ENCODE measurements around the gene WASHC2A.
A peak's percentile ranks its signal among the peaks of the same experiment; 100 is the strongest.
"Not testable (repeated sequence)": the region's sequence is repeated elsewhere in the genome, so short reads cannot be mapped to it uniquely, and the experiment has no call there.

The WASHC2A gene

GRCh38 chr10:50067546-50068351 is at the start of gene WASHC2A:
WASHC2A (plus strand) TSS chr10:50067954; CDS start chr10:50068006, 52 bp downstream.
- peak; percentile 80 for DNase-seq

GRCh38 chr10:50019279-50019678 is 48.5 kb upstream of the WASHC2A start:
- not testable (repeated sequence) for DNase-seq

GRCh38 chr10:50020451-50021024 is 47.2 kb upstream of the WASHC2A start:
- not testable (repeated sequence) for DNase-seq

GRCh38 chr10:50021646-50022045 is 46.1 kb upstream of the WASHC2A start:
- no peak for DNase-seq

GRCh38 chr10:50024716-50025383 is 42.9 kb upstream of the WASHC2A start:
- not testable (repeated sequence) for DNase-seq

- DNase-seq: no peak
Observed at GRCh38 chr10:50025627-50026026, 42.1 kb upstream of the WASHC2A start.

GRCh38 chr10:50027195-50027594 is 40.6 kb upstream of the WASHC2A start:
- DNase-seq: no peak

DNA sequence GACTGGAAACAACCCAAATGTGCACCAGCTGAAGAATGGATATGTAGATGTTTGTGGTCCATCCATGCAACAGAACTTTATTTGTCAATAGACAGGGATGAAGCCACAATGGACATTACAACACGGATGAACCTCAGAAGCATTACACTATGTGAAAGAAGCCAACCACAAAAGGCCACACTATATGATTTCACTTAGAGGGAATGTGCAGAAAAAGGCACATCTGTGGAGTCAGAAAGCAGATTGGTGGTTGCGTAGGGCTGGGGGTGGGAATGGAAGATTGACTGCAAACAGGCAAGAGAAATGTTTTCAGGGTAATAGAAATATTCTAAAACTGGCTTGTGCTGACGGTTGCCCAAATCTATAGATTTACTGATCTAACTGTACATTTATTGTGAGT is 34.3 kb upstream of the WASHC2A start:
- no peak for DNase-seq

GRCh38 chr10:50035337-50035736 is 32.4 kb upstream of the WASHC2A start:
- DNase-seq: not testable (repeated sequence)

GRCh38 chr10:50044941-50045664 is 22.7 kb upstream of the WASHC2A start:
- DNase-seq: no peak

DNA sequence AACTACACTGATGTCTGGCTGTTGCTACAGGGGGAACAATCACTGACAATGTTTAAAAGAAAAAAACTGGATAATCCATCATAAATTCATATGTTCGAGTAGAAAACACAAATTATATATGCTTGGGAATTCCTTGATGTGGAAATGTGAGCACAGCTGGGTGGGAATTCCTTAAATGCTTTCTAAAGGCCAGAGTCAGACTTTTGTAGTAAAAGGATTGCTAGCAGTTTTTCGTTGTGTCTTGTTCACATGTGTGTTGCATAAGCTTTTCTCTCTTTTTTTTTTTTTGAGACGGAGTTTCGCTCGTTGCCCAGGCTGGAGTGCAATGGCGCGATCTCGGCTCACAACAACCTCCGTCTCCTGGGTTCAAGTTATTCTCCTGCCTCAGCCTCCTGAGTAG is 21.3 kb upstream of the WASHC2A start:
- DNase-seq: not testable (repeated sequence)

GRCh38 chr10:50047594-50047993 is 20.2 kb upstream of the WASHC2A start:
- DNase-seq: not testable (repeated sequence)

DNA sequence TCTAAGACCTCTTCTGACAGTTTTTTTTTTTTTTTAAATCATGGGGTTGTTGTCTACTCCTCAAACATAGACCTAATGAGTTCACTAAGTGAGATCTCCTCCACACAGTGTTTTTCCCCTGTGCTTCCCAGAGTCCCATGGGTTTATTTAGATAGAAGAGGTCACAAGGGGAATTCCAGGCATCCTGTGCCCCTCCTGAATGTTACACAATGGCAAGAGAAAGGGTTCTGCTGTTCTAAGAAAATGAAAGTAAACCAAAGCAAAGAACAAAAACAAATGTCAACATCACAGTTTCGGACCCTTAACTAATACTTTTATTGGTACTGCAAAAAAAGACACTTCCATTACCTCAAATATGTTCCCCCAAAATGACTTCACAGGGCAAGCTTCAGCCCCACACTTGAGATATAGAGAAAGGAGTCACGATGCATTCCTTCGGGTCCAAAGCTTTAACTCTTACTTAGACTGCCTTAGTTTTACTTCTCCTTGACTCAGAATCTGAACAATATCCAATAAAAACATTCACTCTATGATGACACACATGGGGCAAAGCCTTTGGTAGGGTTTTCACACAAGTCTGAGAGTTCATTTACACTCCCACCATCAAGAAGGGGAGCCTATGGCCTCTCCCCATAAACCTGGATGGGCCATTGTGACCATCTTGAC is 15.6 kb upstream of the WASHC2A start:
- DNase-seq: not testable (repeated sequence)

- not testable (repeated sequence) for DNase-seq
Observed at GRCh38 chr10:50052778-50053376, 14.9 kb upstream of the WASHC2A start.

DNA sequence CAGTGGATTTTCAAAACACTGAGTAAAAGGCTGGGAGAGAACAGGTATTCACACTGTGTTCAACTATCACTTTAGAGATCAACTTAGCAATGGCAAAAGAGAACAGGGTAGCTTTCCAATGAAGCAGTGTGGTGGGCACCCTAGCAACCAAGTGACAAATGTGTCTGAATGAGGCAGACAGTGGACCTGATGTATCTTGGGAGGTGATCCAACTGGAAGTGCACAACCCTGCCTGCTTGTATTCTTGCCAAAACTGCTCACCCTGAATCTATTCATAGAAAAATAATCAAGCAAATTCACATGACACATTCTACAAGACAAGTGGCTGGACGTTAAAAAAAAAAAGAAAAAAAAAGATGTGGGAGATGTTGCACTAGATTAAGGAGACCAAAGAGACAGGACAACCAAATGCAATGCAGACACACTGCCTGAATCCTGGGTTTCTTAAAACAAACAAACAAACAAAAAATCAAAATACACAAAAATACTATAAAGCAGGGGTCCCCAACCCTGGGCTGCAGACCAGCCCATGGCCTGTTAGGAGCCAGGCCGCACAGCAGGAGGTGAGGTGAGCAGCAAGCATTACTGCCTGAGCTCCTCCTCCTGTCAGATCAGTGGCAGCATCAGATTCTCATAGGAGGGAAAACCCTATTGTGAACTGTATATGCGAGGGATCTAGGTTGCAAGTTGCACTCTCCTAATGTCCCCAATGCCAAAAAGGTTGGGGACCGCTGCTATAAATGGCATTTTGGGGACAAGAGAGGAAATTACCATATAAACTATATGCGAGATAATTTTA is 12.1 kb upstream of the WASHC2A start:
- DNase-seq: not testable (repeated sequence)

GRCh38 chr10:50056654-50057053 is 11.1 kb upstream of the WASHC2A start:
- DNase-seq: not testable (repeated sequence)

GRCh38 chr10:50058727-50059126 is 9.0 kb upstream of the WASHC2A start:
- DNase-seq: not testable (repeated sequence)

- not testable (repeated sequence) for DNase-seq
Observed at GRCh38 chr10:50059946-50060345, 7.8 kb upstream of the WASHC2A start.

DNA sequence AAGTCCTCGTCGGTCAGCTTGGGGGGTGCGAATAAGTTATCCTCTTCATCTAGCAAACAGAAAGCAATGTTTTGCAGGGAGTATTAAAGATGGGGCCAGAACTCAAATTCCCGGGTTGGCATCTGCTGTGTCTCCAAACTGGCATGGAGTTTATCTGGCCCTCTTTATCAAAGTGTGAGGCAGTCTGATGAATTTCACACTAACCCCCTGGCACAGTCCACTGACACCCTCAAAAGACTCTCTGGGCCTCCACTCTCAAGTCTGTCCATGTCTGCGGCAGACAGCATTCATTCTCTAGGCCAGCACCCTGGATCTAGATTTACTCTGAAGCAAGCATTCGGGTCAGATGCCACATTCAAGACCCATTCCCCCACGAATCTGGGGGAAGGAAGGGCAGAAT is 6.2 kb upstream of the WASHC2A start:
- not testable (repeated sequence) for DNase-seq

DNA sequence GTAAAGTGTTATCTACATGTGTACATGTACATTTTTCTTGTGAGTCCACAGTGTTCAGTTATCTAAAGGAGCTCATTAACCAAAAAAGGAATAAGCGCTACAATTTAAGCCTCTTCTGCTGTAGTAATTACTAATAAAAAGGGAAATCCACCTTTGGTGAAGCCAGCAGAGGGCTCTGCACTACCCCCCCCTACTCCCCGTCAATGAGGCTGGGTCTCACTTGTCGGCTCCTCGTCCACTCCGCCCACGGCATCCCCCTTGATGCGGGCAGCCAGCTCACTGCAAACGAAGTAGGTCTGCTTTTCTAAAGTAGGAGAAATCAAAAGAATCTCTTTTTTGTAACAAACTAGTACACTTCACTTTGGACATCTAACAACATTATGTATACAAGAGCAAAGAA is 4.7 kb upstream of the WASHC2A start:
- DNase-seq: peak; percentile 3

GRCh38 chr10:50068352-50068659 is 552 bp downstream of the WASHC2A start:
- not testable (repeated sequence) for DNase-seq
